ENCODE measurements around the gene RAMAC.
"Not testable (repeated sequence)": the region's sequence is repeated elsewhere in the genome, so short reads cannot be mapped to it uniquely, and the experiment has no call there.

RAMAC gene

GRCh38 chr15:83016906-83017305 lies 30.9 kb downstream of the RAMAC start:
- DNase-seq: no peak

DNA sequence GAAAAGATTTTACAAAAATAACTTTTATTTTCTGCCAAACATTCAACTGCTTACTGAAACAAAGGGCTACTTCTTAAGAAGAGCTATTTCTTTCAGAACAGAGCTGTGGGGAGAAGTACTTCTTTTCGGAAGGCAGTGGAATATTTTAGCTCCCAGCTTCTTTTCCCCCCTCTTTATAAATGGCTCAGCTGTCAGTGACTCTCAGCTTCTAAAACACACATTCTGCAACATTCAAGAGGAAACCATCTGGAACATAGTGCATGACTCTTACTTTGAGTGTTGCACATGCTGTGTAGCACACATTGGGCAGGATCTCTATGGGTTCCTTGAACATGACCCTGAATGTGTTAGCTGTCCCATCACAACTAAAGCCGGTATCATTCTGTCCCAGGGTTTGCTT lies 32.4 kb downstream of the RAMAC start:
- no peak for DNase-seq

DNA sequence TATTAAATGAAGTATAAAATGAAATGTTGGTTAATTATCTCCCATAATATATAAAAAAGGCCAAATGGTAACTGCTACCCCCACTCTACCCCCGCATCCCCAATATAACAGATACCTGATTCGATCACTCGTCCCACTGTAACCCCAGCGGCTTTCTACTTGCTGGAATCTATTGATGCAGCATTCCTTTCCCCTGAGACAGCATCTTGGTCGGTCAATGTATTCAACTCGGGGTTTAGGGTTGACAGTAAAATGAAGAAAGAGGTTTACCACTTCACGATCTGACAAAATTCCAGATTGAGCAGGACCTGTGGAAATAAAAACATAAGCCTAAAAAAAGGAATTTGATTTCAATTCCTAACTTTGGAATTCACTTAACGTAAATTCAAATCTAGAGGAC lies 44.0 kb downstream of the RAMAC start:
- no peak for DNase-seq

- not testable (repeated sequence) for DNase-seq
These were observed 45.2 kb downstream of the RAMAC start for GRCh38 chr15:83031234-83031633.

DNA sequence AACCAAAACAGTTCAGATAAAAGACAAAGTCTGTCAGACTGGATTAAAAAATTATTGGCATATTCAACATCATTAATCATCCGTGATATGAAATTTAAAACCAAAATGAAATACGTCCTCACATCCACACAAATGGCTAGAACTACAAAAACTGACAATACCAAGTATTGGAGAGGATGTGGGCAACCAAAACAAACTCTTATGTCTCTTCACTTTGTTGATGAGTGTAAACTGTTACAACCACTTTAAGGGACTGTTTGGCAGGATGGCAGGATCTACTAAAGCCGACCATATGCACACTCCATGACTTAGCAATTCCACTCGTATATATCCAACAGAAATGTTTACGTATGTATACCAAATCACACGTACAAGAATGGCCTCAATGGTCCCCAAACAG lies 50.2 kb downstream of the RAMAC start:
- DNase-seq: no peak

DNA sequence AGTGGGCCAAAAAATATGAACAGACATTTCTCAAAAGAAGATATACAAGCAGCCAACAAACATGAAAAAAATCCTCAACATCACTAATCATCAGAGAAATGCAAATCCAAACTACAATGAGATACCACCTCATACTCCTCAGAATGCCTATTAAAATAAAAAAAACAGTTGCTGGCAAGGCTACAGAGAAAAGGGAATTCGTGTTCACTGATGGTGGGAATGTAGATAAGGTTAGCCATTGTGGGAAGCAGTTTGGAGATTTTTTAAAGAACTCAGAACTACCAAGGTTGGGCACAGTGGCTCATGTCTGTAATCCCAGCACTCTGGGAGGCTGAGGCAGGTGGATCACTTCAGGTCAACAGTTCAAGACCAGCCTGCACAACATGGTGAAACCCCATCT lies 53.2 kb downstream of the RAMAC start:
- no peak for DNase-seq
